Activated gamma-delta T cell treated with anti-CD3 and anti-CD28 coated beads, Interleukin-2, amount 50 U/mL, for 16 hours (primary cell): ENCODE data around the gene GJA4.

Experiments used
- DNase-seq: peaks from one replicate; pipeline ENCODE4 v3.0.0-alpha.2; 2020; ENCODE audit warnings: low read depth

The GJA4 gene

DNA sequence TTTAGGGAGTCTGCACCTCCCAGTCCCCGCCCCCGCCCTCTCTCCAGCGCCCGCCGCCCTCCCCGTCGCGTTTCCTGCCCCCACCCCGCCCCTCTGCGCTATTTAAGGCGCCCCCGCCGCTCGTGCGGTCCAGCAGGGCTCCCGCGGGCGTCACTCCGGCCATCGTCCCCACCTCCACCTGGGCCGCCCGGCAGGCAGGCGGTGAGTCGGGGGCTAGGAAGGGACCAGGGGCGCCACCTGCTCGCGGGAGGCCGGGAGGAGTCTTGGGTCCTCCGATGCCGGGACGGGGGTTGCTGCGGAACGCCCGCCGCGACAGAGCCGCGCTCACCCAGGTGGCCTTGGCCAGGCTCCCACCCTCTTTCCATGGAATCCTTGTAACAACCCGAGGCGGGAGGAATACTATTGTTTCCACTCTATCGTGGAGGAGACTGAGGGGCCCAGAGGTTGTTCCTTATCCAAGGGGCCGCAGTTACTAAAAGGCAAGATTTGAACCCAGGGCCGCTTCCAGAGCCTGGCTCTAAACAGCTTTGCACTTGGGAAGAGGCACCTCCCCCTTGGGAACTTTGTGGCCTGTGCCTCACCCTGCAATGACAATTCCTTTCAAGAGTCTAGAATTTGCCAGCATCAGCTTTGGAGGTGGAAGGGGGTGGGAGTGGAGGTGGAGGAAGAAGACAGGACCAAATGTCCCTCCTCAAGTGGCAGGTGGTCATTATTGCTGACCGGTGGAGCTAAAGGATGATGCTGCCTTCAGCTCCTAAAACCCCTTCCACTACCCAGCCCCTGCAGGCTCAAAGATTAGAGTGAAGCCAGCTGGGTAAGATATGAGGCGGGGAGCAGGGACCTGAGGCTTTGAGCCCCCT lies at the start of gene GJA4:
GJA4 (plus strand) TSS at position 132 of the 860 bp plus-strand sequence. CDS start 1,215 bp downstream, outside the sequence.
- DNase-seq = no peak

DNA sequence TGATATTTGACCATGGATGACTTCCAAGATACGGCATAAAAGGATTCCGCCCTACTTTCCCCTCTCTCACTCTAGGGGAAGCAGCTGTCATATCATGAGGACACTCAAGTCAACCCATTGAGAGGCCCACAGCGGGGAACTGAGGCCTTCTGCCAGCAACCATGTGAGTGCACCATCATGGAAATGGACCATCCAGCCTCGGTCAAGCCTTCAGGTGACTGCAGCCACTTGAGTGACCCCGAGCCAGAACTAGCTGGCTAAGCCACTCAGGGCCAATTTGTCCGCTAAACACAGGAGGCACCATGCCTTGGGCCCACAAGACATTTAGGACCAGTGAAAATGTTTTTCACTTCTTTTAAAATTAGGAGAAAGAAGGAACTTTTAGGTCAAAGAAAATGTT lies 49.0 kb upstream of the GJA4 start:
- no peak for DNase-seq

DNA sequence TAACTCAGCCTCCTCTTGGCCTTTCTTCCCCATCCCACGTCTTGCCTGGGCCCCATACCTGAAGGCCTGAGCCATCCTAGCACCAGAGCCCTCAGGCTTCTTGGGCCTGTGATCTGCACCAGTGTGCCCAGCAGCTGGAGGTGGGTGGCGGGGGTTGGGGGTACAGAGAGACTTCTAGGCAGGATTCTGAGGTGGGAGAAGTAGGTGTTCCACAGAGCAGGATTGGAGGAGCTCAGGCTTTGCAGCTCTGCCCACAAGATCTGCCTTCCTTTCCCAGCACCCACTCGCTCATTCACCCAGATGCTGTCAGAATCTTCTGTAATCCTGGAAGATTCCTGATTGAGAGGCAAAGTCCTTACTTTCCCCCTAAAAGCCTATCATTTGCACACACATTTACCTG lies 47.9 kb upstream of the GJA4 start:
- DNase-seq = no peak

DNA sequence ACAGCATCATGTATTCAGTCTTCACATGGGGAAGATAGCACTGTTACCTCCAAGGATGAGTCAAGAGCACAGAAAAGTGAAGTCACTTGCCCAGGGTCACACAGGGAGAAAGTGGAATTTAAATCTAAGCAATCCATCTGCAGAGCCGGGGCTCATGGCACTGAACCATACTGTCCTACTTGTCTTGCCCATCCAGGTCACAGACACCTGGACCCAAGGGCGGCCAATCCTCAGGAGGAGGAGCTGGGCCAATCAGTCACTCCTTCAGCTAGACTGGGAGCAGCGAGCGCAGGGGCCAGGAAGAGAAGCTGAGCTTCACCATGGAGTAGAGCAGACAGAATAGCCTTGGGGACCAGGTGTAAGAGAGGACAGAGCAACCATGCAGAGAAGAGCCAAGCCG lies 47.1 kb upstream of the GJA4 start:
- DNase-seq = no peak

GRCh38 chr1:34746101-34746500 lies 46.7 kb upstream of the GJA4 start:
- DNase-seq = no peak

DNA sequence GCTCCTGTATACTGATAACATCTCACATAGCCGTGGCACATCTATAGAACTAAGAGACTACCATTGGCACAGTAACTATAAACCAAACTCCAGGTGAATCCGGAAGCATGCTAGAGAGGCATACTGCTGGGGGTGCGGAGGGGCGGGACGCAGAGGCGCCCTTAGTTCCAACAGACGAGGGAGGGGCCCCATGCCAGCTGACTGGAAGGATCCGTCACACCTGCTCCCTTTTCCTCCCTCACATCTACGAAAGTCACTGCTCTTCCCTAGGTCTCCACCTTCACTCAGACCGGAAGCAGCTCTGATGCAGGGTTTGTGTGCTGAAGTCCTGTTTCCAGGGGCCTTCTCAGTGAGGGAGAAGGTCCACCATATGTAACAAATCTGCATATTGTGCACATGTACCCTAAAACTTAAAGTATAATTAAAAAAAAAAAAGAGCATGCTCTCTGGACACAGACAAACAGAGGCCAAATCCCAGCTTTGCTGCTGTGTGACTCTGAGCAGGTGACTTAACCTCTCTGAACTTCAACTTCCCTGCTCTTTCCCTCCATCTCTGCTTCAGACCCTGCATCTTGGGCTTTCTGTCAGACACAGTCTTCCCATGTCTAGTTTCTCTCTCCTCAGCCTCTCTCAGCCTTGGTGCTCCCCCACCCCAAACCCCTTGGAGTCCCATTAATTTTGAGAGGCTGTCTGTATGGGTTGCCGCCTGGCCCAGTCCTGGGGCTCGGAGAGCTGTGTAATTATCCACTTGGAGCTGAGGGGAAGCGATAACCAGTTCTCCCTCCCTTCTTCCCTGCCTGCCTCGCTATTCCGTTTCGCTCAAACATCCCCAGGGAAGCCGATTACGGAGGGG lies 45.8 kb upstream of the GJA4 start:
- no peak for DNase-seq

- DNase-seq = no peak
Measured at GRCh38 chr1:34747638-34747941, 45.2 kb upstream of the GJA4 start.

- DNase-seq = no peak
Measured at GRCh38 chr1:34749992-34750391, 42.8 kb upstream of the GJA4 start.

GRCh38 chr1:34750610-34751009 lies 42.2 kb upstream of the GJA4 start:
- DNase-seq = no peak

DNA sequence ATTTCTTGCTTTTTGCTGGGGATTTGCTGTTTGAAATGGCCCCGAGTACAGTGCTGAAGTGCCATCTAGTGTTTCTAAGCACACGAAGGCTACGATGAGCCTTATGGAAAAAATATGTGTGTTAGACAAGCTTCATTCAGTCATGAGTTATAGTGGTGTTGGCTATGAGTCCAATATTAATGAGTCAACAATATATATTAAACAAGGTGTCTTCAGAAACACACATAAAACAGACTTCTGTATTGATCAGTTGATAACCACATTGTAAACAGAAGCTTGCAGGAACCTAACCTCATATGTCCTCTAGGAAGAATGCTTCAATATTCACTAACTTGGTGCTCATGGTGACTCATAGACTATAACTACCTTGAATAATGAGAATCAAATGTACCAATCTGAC lies 39.6 kb upstream of the GJA4 start:
- DNase-seq = no peak

GRCh38 chr1:34754964-34755637 lies 37.7 kb upstream of the GJA4 start, which contains the start of gene GJB5:
Gene GJB5, plus strand, starts transcription at chr1:34755047. Its CDS starts 2,284 bp downstream, at chr1:34757331.
- no peak for DNase-seq

- DNase-seq = no peak
Measured at GRCh38 chr1:34755961-34756360, 36.8 kb upstream of the GJA4 start.

- no peak for DNase-seq
Measured at GRCh38 chr1:34757386-34757785, 35.4 kb upstream of the GJA4 start.

- no peak for DNase-seq
Measured at GRCh38 chr1:34758751-34759150, 34.0 kb upstream of the GJA4 start.

GRCh38 chr1:34759503-34760357 lies 33.1 kb upstream of the GJA4 start, which contains the start of gene GJB4:
Gene GJB4, plus strand, starts transcription at chr1:34759740. Its CDS starts 1,515 bp downstream, at chr1:34761255.
- no peak for DNase-seq

DNA sequence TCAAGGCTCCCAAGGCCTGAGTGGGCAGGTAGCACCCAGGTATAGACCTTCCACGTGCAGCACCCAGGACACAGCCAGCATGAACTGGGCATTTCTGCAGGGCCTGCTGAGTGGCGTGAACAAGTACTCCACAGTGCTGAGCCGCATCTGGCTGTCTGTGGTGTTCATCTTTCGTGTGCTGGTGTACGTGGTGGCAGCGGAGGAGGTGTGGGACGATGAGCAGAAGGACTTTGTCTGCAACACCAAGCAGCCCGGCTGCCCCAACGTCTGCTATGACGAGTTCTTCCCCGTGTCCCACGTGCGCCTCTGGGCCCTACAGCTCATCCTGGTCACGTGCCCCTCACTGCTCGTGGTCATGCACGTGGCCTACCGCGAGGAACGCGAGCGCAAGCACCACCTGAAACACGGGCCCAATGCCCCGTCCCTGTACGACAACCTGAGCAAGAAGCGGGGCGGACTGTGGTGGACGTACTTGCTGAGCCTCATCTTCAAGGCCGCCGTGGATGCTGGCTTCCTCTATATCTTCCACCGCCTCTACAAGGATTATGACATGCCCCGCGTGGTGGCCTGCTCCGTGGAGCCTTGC lies 31.5 kb upstream of the GJA4 start:
- DNase-seq = no peak

GRCh38 chr1:34761776-34762307 lies 31.0 kb upstream of the GJA4 start:
- DNase-seq = no peak

DNA sequence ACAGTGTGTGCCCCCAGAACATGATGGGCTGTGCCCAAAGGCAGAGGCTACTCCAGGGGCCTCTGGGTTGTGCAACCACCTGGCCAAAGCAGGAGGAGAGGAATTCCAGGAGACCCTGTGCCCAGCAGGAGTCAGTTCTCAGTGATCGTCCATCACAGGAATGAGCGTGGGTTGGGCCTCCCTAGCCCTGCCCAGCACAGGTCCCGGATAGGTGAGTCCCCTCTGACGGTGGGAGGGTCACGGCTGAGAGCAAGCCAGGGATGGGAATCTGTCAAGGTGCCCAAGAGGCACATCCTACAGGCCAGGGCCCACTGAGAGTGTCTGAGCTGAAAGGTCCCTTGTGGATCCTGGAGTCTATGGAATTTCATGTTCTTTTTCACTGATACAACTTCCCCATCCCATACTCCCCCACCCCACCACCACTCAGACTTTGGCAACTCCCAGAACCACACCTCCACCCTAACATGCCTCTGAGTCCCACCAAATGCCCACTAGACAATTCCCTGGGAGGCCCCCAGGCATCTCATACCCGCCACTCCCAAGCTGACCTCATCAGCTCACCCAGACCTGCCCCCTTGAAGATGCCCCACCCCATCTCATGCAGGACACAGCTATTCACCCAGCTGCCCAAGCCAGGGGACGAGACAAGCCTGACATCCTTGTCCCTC lies 30.2 kb upstream of the GJA4 start:
- DNase-seq = no peak

- no peak for DNase-seq
Measured at GRCh38 chr1:34763142-34763781, 29.5 kb upstream of the GJA4 start.

GRCh38 chr1:34768856-34769255 lies 23.9 kb upstream of the GJA4 start:
- DNase-seq = no peak
